Measurements from ENCODE around the gene XPC.
A peak's percentile ranks its signal among the peaks of the same experiment; 100 is the strongest.
"Not testable (repeated sequence)": the region's sequence is repeated elsewhere in the genome, so short reads cannot be mapped to it uniquely, and the experiment has no call there.

Gene XPC

GRCh38 chr3:14178247-14179113, at the start of gene XPC, which contains the start of gene LSM3:
XPC (minus strand) TSS chr3:14178601; CDS start chr3:14178568, 33 bp downstream.
LSM3 (plus strand) TSS chr3:14178817; CDS start chr3:14178861, 44 bp downstream.
- peak; percentile 99 for DNase-seq

GRCh38 chr3:14227856-14228255, 49.5 kb upstream of the XPC start:
- DNase-seq: no peak

DNA sequence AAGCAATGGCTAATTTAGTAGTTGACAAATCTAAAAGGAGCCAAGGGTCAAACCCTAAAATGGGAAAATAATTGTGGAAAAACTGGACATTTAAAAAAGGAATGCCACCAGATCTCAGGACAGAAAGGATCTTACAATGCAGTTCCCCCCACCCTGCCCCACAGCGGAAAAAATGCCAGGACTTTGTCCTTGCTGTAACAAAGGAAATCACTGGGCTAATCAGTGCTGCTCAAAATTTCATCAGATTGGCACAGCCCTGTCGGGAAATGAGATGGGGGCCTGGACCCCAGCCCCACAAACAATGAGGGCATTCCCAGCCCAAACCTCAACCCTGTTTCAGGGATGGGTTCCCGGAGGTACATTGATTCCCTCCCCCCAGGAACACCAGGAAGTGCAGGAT, 48.0 kb upstream of the XPC start:
- not testable (repeated sequence) for DNase-seq

DNA sequence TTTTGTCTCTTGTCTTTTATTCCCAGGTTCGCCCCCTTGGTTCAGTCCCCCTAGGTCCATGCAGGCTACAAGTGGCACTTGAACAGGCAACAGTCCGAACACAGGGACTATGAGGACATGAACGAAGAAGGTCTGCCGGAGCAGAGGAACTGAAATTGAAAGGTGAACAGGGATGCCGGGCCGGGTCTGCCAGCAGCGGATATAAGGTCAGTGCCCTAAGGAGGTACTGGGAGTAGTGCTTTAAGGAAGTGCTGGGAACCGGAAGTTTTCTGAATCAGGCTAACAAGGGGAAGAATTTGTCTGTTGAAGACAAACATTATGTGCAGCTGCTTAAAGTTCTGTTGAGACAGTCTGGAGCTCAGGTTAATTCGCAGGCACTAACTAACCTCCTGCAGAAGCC, 47.0 kb upstream of the XPC start:
- DNase-seq: no peak

GRCh38 chr3:14224895-14225294, 46.5 kb upstream of the XPC start:
- no peak for DNase-seq

DNA sequence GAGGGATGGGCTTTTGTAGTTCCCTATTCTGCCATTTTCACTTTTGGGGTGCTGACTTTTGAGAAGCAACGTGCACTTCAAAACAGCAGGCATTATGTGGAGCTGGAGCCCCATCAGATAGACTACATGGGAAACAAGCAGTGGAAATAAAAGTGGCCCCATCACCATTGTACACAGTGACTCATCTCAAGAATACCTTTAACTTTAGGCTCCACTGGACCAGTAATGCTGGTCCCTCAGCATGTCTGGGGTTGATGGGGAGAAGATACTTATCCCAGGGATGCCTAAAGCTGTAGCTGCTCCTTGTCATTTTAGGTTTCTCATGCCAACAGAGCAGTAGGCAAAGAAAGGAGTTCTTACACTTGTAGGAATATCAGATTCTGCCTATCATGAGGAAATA, 45.2 kb upstream of the XPC start:
- peak; percentile 39 for DNase-seq

DNA sequence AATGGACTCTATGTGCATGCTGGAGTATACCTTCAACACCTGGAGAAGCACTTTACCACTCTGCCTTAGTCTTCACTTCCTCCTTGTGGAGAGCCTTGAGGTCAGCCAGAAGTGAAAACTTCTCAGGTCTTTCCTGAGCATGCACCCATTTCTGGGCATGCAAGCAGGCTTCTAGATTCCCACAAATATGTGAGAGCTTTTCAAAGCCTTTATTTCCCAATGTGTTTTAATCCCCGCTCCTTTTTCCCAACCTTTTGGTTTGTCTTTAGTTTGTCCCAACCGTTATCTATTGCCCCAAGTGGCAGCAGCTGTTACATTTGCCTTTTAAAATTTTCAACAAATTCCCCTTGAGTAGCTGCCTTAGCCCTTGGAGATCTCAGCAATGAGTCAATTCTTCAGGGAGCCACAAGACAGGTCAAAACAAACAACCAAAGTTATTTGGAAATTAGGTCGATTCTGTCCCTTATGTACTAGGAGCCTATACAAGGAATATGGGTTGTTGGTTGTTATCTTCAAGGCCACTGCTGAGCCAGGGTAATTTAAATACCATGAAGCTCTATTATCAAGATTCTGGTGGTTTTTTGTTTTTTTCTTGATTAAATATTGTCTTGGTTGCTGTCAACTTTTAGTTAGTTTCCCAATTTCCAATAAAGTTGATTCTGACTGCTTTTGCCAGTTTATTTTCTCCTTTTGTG, 44.6 kb upstream of the XPC start:
- DNase-seq: peak; percentile 72

DNA sequence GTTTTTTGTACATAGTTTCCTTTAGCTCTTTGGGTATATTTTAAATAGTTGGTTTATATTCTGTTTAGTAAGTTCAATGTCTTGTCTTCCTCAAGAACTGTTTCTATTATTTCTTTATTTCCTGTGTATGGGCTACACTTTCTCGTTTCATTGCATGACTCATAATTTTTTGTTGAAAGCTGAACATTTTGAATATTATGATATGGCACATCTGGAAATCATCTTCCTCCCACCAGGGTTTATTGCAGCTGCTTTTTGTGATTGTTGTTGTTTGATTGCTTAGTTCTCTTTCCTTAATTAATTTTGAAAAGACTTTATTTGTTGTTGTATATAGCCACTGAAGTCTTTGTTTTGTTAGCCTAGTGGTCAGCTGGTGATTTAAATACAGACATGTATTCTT, 44.1 kb upstream of the XPC start:
- no peak for DNase-seq

DNA sequence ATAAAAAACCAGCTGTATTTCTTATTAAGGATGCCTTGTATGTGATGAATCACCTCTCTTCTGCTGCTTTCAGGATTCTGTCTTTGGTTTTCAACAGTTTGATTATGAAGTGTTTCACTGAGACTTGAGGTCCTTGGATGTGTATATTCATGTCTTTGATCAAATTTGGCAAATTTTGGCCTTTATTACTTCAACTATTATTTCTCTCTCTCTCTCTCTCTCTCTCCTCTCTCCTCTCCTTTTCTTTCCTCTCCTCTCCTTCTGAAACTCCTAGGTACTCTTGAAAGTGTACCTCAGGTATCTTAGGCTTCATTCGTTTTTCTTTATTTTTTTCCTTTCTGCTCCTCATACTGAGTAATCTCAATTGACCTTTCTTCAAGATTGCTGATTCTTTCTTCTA, 43.5 kb upstream of the XPC start:
- DNase-seq: no peak

DNA sequence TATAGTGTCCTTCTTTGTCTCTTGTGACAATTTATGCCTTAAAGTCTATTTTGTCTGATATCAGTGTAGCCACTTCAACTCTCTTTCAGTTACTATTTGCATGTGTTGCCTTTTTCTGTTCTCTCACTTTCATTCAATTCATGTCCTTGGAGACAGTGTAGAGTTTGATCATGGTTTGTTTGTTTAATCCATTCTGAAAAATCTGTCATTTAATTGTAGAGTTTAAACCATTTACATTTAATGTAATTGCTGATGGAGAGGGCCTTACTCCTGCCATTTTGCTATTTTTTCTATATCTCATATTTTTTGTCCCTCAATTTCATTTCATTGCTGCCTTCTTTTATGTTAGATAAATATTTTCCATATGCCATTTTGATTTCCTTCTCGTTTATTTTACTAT, 42.5 kb upstream of the XPC start:
- no peak for DNase-seq

- DNase-seq: no peak
These were observed 40.0 kb upstream of the XPC start for GRCh38 chr3:14218355-14218754.

DNA sequence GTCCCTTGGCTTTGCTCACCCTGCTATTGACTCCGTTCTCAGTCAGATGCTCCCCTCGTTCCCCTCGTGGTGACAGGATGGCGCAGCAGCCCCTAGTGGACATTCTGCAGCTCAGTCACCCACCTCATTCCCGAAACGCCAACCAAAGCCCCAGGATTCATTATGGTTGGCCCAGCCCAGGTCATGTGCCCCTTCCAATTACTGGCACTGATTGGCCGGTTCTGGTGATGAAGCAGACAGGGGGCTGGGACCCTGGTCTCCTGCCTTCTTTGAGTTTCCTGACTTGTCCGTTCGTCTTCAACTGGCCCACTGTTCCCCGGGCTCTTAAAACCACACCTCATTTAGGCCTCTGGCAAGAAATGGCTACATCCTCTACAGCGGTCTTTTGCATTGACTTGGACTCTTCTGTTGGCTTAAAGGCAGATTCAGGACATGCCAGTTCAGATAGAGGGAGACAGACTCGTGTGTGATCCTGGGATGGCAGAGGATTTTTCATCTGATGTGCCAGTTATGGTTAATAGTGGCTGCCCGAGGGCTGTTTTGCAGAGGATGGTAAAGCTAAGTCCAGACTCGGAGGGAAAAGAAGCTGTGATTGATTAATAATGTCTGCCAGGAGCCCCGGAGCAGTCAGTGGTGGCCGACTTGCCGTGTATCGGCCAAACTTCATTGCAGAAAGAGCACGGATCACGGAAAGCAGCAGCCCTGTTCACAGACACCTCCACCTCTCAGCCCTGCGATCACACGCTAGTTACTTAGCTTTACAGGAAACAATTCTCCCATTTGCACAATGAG, 38.1 kb upstream of the XPC start:
- peak; percentile 87 for DNase-seq

GRCh38 chr3:14214764-14215163, 36.4 kb upstream of the XPC start:
- DNase-seq: no peak

- no peak for DNase-seq
These were observed 34.8 kb upstream of the XPC start for GRCh38 chr3:14213066-14213774.

- no peak for DNase-seq
These were observed 33.6 kb upstream of the XPC start for GRCh38 chr3:14212032-14212431.

GRCh38 chr3:14211621-14212020, 33.2 kb upstream of the XPC start:
- no peak for DNase-seq

DNA sequence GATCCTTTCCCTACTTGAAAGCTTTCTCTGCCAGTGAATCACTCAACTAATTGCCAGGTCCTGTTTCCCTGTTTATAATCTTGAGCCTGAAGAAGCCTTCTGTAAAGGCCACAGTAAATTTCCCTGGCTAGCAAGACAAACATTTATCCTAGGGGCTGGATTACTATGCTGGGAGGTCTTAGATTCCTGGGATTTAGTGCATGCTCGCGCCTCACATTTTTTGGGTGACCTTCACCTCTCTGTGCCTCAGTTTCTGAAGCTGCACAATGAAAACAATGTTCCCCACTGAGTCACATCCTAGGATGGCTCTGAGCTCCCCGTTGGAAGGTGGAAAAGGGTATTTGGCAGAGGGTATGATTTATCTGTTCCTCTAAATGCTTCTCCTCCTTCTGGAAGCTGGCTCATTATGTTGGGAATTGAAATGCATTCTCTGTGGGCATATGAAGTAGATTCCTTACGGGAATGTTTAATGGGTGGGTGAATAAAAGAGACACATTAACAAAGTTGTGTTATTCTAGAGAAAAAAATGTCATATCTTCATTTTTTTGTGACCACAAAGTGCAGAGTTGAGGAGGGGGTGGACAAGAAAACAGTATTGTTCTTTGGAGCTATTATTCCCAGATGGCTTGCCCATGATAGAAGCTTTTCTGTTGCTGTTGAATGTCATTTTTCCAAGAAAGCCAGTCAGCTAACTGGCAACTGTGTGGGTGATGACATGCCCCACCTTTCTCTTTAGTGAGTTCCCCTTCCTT, 32.6 kb upstream of the XPC start:
- no peak for DNase-seq

- DNase-seq: no peak
These were observed 31.9 kb upstream of the XPC start for GRCh38 chr3:14210290-14210688.

- DNase-seq: no peak
These were observed 31.3 kb upstream of the XPC start for GRCh38 chr3:14209581-14210289.

DNA sequence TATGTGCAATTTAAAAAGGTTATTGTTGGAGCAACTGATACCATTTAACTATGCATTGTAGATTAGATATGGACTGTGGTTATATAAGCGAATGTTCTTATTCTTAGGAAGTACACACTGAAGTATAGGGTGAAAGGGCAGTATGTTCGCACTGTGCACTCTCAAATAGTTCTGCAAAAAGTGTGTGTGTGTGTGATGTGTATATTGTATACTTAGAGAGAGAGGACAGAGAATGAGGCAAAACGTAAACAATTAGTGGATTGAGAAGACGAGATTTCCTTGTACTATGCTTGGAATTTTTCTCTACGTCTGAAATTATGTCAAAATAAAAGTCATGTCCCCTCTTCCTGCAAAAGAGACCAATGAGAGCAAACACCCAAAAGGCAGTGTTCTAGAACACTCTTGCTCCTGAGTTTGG, 30.6 kb upstream of the XPC start:
- DNase-seq: no peak

GRCh38 chr3:14208168-14208567, 29.8 kb upstream of the XPC start:
- no peak for DNase-seq
